Endometrial microvascular endothelial cells (primary cell): ENCODE data around the gene JUND. TPM values are rescaled to one million over a fixed set of nuclear protein-coding genes. Genes with fewer than 3 reads are reported as not detected.

Experiments
- total RNA-seq: library from RNA; depleted of rRNA; stranded (reverse); fragments of >200 nt; gene quantifications from one replicate; pipeline ENCODE4 v1.2.3, GENCODE V29; 2015; ENCODE audit errors: inconsistent ontology term

JUND gene
- total RNA-seq, 1 donor from 2014 or later: 99.6 TPM

Other genes with a start within 250 kb of the JUND start
- 0.74 TPM for gene IL12RB1, start 194.7 kb downstream of the JUND start, total RNA-seq
- 4.2 TPM for gene MAST3, start 183.8 kb downstream of the JUND start, total RNA-seq
- gene PIK3R2, start 128.5 kb downstream of the JUND start, total RNA-seq: 11.2 TPM
- gene IFI30, start 107.8 kb downstream of the JUND start, total RNA-seq: 13.2 TPM
- 52.6 TPM for gene MPV17L2, start 88.4 kb downstream of the JUND start, total RNA-seq
- gene RAB3A, start 77.6 kb downstream of the JUND start, total RNA-seq: 2.6 TPM
- not detected for gene PDE4C, start 55.2 kb downstream of the JUND start, total RNA-seq
- gene IQCN, start 7.2 kb downstream of the JUND start, total RNA-seq: 0.46 TPM
- 293 TPM for gene LSM4, start 41.5 kb upstream of the JUND start, total RNA-seq
- 5.8 TPM for gene PGPEP1, start 59.0 kb upstream of the JUND start, total RNA-seq
- 305 TPM for gene GDF15, start 104.5 kb upstream of the JUND start, total RNA-seq
- gene LRRC25, start 116.0 kb upstream of the JUND start, total RNA-seq: not detected
- gene SSBP4, start 137.8 kb upstream of the JUND start, total RNA-seq: 174 TPM
- gene ISYNA1, start 156.5 kb upstream of the JUND start, total RNA-seq: 22.4 TPM
- gene ELL, start 240.4 kb upstream of the JUND start, total RNA-seq: 18.6 TPM